ENCODE measurements around the gene ATP2B1.

The ATP2B1 gene

GRCh38 chr12:89657066-89657465, 51.6 kb downstream of the ATP2B1 start:
- DNase-seq (ENCODE audit: low read depth in 2 of 2) = no peak

GRCh38 chr12:89655841-89656240, 52.8 kb downstream of the ATP2B1 start:
- no peak for DNase-seq (ENCODE audit: low read depth in 2 of 2)

GRCh38 chr12:89651192-89651591, 57.4 kb downstream of the ATP2B1 start:
- DNase-seq (ENCODE audit: low read depth in 2 of 2) = no peak

GRCh38 chr12:89650239-89650638, 58.4 kb downstream of the ATP2B1 start:
- no peak for DNase-seq (ENCODE audit: low read depth in 2 of 2)

GRCh38 chr12:89649820-89650219, 58.8 kb downstream of the ATP2B1 start:
- no peak for DNase-seq (ENCODE audit: low read depth in 2 of 2)

GRCh38 chr12:89649139-89649538, 59.5 kb downstream of the ATP2B1 start:
- no peak for DNase-seq (ENCODE audit: low read depth in 2 of 2)

GRCh38 chr12:89648211-89648930, 60.3 kb downstream of the ATP2B1 start:
- DNase-seq (ENCODE audit: low read depth in 2 of 2) = no peak

GRCh38 chr12:89645434-89645833, 63.2 kb downstream of the ATP2B1 start:
- no peak for DNase-seq (ENCODE audit: low read depth in 2 of 2)

GRCh38 chr12:89642959-89643358, 65.7 kb downstream of the ATP2B1 start:
- DNase-seq (ENCODE audit: low read depth in 2 of 2) = no peak

DNA sequence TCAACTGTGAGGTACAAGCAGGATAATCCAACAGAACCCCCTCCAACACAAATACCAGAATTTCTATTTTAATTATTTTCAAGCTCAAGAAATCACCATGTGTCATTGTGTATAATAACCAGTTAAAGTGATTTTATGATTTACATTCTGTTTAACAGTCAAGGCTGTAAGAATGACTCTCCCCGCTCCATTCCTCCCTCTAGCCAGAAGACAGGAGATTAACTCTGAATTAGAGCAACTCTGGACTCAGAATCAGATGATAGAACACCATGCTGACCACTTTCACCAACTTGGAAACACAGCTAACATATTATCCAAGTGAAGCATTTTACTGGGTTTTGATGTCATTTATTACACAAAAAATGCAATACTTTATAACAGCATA, 71.9 kb downstream of the ATP2B1 start:
- no peak for DNase-seq (ENCODE audit: low read depth in 2 of 2)

DNA sequence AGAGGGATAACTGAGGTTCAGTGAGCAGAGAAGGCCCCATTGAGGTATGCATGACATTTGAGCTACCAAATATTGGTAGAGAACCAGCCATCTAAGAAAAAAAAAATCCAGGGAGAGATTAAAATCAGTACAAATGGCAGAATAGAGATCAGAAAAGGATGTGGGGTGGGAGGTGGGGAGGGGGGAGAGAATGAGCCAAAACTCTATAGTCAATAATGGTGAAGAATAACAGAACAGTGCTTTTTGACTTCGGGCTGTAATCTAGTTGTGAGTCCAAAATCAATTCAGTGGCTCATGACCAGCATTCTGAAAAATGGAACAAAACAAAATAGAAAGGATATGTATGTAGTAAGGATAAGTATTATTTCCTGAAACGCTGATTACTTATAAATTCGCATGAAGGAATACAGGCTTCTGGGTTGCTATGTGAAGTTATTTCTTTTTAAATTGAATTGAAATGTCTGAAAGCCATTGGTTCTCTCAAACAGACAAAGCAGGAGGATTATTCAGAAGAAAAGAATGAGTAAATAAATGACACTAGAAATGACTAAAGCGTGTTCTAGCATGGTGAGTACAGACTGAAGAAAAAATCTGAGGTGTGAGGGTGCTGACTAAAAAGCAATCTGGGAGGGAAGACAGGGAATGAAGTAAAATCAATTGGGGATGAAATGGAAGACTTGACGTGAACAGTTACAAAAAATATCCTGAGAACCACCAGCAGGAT, 72.4 kb downstream of the ATP2B1 start:
- no peak for DNase-seq (ENCODE audit: low read depth in 2 of 2)

DNA sequence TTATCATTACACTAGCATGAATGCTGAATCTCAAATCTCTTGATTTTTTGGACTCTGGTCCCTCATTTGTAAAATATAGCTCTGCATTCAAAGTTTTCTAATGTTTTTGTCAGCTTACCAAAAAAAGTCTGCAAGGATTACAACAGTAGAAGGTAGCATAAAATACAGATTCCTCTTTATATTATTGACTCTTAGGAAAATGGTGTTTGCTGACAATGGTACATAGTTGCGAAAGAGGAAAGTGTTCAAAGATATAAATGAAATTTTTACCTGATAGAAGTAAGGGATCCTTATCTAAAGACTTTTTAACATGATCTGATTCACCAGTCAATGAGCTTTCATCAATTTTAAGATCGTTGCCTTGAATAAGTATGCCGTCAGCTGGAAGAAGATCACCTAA, 74.1 kb downstream of the ATP2B1 start:
- no peak for DNase-seq (ENCODE audit: low read depth in 2 of 2)

- no peak for DNase-seq (ENCODE audit: low read depth in 2 of 2)
These were observed 75.9 kb downstream of the ATP2B1 start for GRCh38 chr12:89632778-89633177.

- no peak for DNase-seq (ENCODE audit: low read depth in 2 of 2)
These were observed 86.5 kb downstream of the ATP2B1 start for GRCh38 chr12:89622115-89622514.

DNA sequence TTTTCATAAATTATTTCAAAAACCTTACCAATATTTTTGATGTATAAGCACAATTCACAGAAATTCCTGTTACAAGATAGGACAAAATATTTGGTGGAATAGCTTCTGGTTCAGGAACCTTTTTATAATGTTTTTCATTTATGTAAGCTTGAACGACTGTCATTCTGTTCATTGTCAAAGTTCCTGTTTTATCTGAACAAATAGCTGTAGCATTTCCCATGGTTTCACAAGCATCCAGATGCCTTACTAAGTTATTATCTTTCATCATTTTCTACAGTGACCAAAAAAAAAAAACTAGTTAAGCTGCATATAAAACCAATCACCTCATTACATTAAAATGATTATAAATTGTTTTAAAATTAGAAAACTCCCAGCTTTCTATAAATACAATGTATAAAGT, 87.1 kb downstream of the ATP2B1 start:
- no peak for DNase-seq (ENCODE audit: low read depth in 2 of 2)

GRCh38 chr12:89619764-89620163, 88.9 kb downstream of the ATP2B1 start:
- no peak for DNase-seq (ENCODE audit: low read depth in 2 of 2)

DNA sequence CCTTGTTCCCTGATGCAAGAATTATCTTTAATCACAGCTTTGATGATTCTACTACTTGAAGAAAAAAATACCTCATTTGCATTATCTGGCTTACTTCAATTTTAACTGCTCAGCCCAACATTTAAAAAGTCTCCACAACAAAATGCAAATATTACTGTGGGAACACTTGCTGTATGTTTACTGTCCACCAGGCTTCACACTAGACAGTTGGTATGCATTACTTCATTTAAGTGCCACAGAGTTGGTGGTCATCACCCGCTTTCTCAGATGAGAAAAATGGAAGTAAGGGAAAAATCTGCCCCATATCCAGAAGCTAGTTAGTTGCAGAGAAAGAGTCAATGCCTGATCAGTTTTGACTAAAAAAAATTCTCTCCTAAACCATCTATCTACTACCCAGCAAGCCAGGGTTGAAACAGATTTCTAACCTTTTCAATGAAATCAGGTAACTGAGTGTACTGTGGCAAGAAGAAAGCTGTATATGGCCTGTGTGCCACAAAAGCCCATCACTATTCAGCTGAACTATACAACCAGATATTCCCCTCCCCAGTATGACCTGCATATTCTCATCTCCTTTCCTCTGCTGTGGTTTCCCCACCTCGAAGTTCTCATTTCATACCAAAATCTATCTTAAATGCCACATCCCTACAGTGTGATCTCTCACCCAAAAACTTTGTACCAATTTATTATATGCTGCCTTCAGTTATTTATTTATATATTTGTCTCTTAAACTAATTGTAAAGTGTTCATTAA, 90.3 kb downstream of the ATP2B1 start:
- DNase-seq (ENCODE audit: low read depth in 2 of 2) = no peak

DNA sequence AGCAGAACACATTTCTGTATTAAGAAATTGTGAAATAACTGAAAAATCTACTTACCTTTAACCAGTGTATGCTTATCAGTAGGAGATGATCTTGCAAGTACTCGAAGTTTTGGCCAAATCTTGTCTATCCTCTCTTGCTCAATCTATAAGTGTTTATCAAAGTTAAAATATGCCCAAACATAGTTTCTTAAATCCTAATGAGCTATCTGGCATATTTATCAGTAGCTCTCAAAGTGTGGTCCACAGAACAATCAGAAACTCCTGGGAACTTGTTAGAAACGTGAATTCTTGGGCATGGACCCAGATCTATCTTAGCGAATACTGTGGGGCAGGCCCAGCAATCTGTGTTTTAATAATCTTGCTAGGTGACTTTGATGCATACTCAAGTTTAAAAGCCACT, 98.3 kb downstream of the ATP2B1 start:
- DNase-seq (ENCODE audit: low read depth in 2 of 2) = no peak

DNA sequence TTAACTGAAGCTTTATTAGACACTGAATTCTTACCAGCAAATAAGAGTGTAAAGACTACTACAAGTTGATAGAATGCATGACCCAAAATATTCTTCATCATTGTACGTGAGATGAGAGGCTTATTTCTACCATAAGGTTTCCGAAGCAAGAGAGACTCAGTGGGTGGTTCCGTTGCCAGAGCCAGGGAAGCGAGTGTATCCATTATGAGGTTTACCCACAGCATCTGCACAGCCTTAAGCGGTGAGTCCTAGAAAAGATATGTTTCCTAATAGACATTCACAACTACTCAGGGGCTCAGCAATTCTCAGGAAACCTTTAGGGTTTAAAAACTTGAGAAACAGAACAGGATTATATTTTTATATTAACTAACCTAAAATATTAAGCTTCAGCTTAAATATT, 105.0 kb downstream of the ATP2B1 start:
- no peak for DNase-seq (ENCODE audit: low read depth in 2 of 2)

DNA sequence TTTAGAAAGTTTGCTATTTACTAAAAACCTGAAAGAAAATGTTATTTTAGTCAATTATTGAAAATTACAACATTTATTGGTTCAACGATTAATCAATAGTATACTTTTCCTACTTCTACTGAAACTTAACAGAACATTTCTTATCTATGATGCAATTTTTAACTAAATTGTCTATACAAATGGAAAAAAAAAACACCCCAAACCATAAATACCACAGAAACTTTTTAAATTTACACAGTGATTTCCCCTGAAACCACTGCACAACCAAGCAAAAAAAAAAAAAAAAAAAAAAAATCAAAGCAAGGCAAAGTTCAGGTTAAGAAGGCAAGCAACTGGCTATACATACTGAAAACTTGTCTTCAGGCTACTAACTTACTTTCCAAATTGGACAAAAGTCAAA, 110.9 kb downstream of the ATP2B1 start:
- no peak for DNase-seq (ENCODE audit: low read depth in 2 of 2)

- no peak for DNase-seq (ENCODE audit: low read depth in 2 of 2)
These were observed 111.4 kb downstream of the ATP2B1 start for GRCh38 chr12:89597210-89597609.

DNA sequence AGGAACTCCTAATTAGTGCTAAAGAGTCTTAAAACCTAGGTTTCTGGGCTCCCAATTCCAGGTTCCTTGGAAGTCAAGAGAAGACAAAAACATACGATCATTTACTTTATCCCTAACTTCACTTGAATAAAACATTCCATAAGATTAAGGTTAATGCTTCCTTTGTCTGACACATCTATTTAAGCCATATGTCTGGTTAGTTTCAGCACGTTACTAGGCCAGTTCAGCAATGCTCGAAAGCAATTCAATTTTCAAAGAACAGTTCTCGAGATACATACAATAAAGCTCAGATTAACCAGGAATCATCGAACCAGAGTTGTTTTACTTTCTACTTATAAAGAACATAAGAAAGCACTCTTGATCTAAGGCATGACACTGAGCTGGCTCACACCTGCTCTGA, 114.8 kb downstream of the ATP2B1 start:
- DNase-seq (ENCODE audit: low read depth in 2 of 2) = no peak

DNA sequence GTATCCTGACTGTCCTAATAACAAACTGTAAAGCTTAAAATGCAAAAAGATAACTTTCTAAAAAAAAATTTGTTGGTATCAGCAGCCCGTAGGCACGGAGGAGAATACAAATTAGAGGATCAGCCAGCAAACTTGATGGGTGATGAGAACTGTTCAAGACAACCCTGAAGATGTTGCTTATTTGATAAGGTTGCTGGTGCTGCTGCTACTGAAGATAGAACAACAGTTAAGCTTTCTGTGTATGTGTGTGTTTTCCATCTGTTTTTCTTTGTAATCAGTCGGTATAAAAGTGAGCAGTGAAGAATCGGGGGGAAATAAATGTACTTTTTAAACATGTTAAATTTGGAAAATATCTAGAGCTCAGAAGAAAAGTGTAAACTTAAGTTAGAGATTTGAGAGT, 115.4 kb downstream of the ATP2B1 start:
- DNase-seq (ENCODE audit: low read depth in 2 of 2) = no peak

All from stimulated activated CD4-positive, alpha-beta T cell treated with anti-CD3 and anti-CD28 coated beads, Interleukin-1b, Interleukin-23, amount 100 ng/mL, for 4 hours (primary cell).